ENCODE data around the gene NRIP1.

Gene NRIP1

DNA sequence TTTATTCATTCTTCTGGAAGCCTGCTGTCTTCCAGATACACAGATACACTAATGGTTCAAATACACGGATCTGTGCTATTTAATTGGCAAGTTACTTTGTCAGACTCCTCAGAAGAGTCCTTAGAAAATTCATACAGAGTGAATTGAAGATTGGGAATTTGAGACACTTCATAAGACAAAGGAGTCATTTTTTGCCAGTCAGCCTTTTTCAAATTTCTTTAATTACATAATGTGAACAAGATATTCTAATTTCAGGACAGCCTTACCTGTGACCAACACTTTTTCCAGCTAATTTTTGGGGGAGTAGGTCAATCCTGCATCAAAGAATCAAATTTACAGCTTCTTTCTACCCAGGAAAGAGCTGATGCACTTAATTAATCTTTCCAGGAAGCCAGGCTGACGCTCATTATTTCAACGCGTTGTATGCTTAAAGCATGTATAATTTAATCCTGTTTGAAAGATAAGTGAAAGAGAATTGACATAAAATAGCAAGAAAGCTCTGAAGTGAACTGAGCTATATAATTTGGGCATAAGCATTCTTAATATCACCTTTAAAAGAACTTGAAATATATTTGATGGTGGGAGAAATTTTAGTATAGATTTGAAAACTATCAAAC, 12.8 kb upstream of the NRIP1 start:
- TF ChIP-seq, protein P1, sequence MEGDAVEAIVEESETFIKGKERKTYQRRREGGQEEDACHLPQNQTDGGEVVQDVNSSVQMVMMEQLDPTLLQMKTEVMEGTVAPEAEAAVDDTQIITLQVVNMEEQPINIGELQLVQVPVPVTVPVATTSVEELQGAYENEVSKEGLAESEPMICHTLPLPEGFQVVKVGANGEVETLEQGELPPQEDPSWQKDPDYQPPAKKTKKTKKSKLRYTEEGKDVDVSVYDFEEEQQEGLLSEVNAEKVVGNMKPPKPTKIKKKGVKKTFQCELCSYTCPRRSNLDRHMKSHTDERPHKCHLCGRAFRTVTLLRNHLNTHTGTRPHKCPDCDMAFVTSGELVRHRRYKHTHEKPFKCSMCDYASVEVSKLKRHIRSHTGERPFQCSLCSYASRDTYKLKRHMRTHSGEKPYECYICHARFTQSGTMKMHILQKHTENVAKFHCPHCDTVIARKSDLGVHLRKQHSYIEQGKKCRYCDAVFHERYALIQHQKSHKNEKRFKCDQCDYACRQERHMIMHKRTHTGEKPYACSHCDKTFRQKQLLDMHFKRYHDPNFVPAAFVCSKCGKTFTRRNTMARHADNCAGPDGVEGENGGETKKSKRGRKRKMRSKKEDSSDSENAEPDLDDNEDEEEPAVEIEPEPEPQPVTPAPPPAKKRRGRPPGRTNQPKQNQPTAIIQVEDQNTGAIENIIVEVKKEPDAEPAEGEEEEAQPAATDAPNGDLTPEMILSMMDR (IDR thresholded peaks at IDR 0.05; ENCODE audit: borderline replicate concordance, control extremely low read depth, extremely low read depth, insufficient read depth, missing control alignments) = no peak
- in situ Hi-C loops (cut with MboI; ENCODE audit: low sequenced_read_pairs, unreplicated experiment) = no loop called here

GRCh38 chr21:15076730-15077129, 11.9 kb upstream of the NRIP1 start:
- in situ Hi-C loops (cut with MboI; ENCODE audit: low sequenced_read_pairs, unreplicated experiment) = no loop called here

More for the DNA sequence above, 12.8 kb upstream of the NRIP1 start:
- DNase-seq (ENCODE audit: low spot score) = no peak

DNA sequence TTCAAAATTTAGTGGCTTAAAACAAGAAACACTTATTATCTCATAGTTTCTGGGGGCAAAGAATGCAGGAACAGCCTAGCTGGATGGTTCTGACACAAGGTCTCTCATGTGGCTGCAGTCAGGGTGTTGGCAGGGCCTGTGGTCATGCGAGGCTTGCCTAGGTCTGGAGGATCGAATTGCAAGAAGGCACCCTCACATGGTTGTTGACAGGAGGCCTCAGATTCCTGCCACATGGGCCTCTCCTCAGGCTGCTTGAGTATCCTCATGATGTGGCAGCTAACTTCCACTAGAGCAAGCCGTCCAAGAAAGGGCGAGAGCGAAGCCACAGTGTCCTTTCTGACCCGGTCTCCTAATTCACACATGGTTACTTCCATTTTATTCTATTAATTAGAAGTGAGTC, 6.2 kb upstream of the NRIP1 start:
- in situ Hi-C loops (cut with MboI; ENCODE audit: low sequenced_read_pairs, unreplicated experiment) = no loop called here
- TF ChIP-seq, protein P1 (IDR thresholded peaks at IDR 0.05; ENCODE audit: borderline replicate concordance, control extremely low read depth, extremely low read depth, insufficient read depth, missing control alignments) = no peak
- DNase-seq (ENCODE audit: low spot score) = no peak

More at GRCh38 chr21:15076730-15077129, 11.9 kb upstream of the NRIP1 start:
- TF ChIP-seq, protein P1 (IDR thresholded peaks at IDR 0.05; ENCODE audit: borderline replicate concordance, control extremely low read depth, extremely low read depth, insufficient read depth, missing control alignments) = no peak
- no peak for DNase-seq (ENCODE audit: low spot score)

- no peak for DNase-seq (ENCODE audit: low spot score)
- in situ Hi-C loops (cut with MboI; ENCODE audit: low sequenced_read_pairs, unreplicated experiment) = no loop called here
- TF ChIP-seq, protein P1 (IDR thresholded peaks at IDR 0.05; ENCODE audit: borderline replicate concordance, control extremely low read depth, extremely low read depth, insufficient read depth, missing control alignments) = no peak
These were observed 1.3 kb upstream of the NRIP1 start for GRCh38 chr21:15066123-15066575.

- TF ChIP-seq, protein P1 (IDR thresholded peaks at IDR 0.05; ENCODE audit: borderline replicate concordance, control extremely low read depth, extremely low read depth, insufficient read depth, missing control alignments) = no peak
- in situ Hi-C loops (cut with MboI; ENCODE audit: low sequenced_read_pairs, unreplicated experiment) = no loop called here
- DNase-seq (ENCODE audit: low spot score) = peak; percentile 54
These were observed 757 bp upstream of the NRIP1 start for GRCh38 chr21:15065392-15066122.

DNA sequence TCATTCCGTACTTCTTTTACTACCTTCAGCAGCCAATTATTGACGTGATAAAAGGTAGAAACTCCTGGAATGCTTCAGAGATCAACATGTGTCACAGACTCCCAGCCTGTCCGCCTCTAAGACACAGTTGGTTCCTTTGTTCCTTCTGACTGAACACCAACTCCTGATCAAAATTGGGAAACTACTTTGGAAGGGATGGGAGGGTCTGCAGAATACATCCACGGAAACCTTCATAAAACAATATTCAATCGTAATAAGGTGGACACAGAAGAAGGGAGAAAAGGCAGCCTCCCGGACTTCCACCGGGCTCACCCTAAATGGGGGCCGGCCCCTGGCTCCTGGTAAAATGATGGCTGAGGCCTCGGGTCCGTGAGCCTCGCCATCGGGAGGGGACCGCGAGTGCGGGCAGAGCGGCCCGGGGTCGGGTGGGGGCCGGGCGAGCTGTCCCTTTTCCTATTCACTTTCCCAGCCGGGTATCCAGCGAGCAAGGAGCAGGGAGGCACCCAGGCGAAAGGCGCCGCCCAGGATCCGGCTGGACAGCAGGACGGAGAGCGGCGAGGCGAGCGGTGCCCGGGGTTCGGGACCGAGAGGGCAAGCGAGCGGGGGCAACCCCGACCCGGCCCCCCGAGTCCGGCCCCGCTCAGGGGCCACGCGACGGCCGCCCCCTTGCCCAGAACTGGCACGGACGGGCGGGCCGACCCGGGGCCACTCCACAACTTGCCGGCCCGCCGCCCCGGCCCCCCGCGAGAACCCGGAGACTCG, 805 bp downstream of the NRIP1 start:
- TF ChIP-seq, protein P1 (IDR thresholded peaks at IDR 0.05; ENCODE audit: borderline replicate concordance, control extremely low read depth, extremely low read depth, insufficient read depth, missing control alignments) = no peak
- DNase-seq (ENCODE audit: low spot score) = peak; percentile 30
- in situ Hi-C loops (cut with MboI; ENCODE audit: low sequenced_read_pairs, unreplicated experiment) = no loop called here

Measured in GM13976 (cell line).